Lower leg skin (tissue), 4 donors: ENCODE results near the gene SNX12. TPM values are rescaled to one million over a fixed set of nuclear protein-coding genes. Genes with fewer than 3 reads are reported as not detected.

Experiments used
- DNase-seq, 2 donors: peaks; one replicate each; pipeline ENCODE4 v3.0.0-alpha.2; 2019; ENCODE audit warnings: low spot score in 2 of 2
- H3K4me3 ChIP-seq: fragments of 200-600 bp; sonication (generic); 2 replicates; pipeline ENCODE4 v1.5.1; 2017; ENCODE audit warnings: mild to moderate bottlenecking, low read depth; ENCODE audit not compliant: poor library complexity, severe bottlenecking
- CTCF ChIP-seq, 3 donors: fragments of 450-650 bp; IDR thresholded peaks; one replicate each; pipeline ENCODE4 v1.5.1; 2016; ENCODE audit warnings: antibody characterized with exemption in 3 of 3, mild to moderate bottlenecking in 3 of 3, moderate library complexity in 2 of 3
- POLR2A ChIP-seq, 2 donors: fragments of 450-650 bp; IDR thresholded peaks; one replicate each; pipeline ENCODE4 v1.6.1; 2016 to 2017; ENCODE audit warnings: antibody characterized with exemption in 2 of 2, mild to moderate bottlenecking in 1 of 2, moderate library complexity in 1 of 2
- WGBS, 2 donors: methylation state at CpG; one replicate each; pipeline ENCODE4 v1.1.5; 2018; 5-methylcytosine and 5-hydroxymethylcytosine counted together
- intact Hi-C: fragments of 100-400 bp; cut with DNase I; formaldehyde crosslinking; loops from one replicate; pipeline ENCODE4 v1.15.0; 2023; ENCODE audit warnings: low total_unique reads
- total RNA-seq, 4 donors: library from RNA; depleted of rRNA; stranded (reverse); fragments of >200 nt; gene quantifications; one replicate each; pipeline ENCODE4 v1.1.0, GENCODE V29; 2016

Gene SNX12
- total RNA-seq, result 100 to 1,000 TPM in 1 of 4 donors, 10 to 100 TPM in 3; 55.0 to 102 (median 70.4) TPM

DNA sequence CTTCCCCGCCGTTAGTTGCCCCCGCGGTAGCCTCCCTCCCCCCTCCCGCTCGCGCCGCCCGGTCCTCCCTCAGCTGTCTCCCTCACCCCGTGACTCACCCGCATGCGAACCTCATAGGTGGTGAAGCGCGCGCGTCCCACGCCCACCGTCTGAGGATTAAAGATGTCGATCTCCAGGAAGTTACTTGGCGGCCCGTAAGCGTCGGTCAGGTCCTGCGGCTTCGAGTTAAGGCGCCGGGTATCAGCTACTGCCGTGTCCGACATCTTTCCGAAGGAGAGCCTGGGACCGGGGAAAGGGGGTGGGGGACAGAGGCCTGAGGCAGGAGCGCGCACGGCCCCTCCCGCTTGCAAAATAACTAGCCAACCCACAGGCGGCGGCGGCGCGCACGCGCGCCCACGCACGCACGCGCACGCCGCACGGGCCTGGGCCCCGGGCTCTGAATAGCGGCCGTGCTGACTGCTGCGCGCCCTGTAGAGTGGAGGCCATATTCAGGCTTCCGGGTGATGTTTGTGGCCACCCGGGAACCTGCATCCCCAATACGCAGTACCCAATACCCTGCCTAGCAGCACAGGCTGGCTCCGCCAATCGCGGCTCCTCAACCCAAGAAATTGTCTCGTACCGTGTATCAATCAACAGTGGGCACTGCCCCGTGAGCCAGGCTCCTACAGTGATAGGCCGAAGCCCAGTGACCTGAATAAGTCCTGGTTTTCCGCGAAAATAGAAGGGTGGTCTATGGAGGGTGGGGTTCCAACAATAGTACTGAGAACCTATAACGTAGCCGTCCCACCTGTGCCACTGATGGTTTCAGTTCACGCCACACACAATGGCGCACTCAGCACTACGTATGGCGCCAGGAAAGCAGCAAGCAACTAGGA lies at the start of gene SNX12:
Gene SNX12, minus strand, starts transcription at position 291 of the 875 bp plus-strand sequence. Its CDS starts 28 bp downstream, at position 263.
- no peak for TF ChIP-seq POLR2A (IDR thresholded peaks at IDR 0.05)
- TF ChIP-seq CTCF (IDR thresholded peaks at IDR 0.05), result peak in 1 of 3 donors; percentile 93
- WGBS, 2 donors, result 2 to 39% methylated on average over 12 to 71 of the region's 73 CpGs
- peak; percentile 90 to 97 for DNase-seq
- intact Hi-C loops, result no loop called here
- peak within 1 kb of the TSS; percentile 56 for H3K4me3 ChIP-seq

- 83 to 88% methylated on average over 10 of the region's 10 CpGs for WGBS, 2 donors
- no peak overlapping the region for H3K4me3 ChIP-seq
- no peak for TF ChIP-seq POLR2A (IDR thresholded peaks at IDR 0.05)
- no peak for TF ChIP-seq CTCF (IDR thresholded peaks at IDR 0.05)
- DNase-seq, result no peak
- intact Hi-C loops, result no loop called here
Observed at GRCh38 chrX:71117358-71117757, 49.2 kb upstream of the SNX12 start.

DNA sequence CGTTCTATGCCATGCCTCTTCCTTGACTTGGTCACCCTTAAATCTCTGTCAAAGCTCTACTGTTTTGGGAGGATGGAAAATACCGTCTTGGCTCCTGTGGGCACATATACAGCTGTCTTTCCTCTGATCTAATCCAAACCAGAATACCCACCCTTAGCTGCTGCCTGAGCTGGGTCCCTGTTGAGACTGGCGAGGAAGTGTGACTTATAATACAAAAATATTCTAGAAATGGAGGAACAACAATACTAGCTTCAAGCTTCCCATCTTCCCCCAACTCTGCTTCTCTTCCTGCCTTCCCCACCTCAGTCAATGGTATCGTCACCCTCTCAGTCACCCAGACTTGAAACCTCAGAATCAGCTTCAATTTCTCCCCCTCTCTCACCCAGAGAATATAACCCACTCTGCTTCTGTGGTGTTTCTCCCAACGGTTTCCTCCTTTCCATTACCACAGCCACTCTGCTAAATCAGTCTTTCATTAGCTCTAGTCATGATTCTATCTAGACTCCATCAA lies 43.8 kb upstream of the SNX12 start:
- no peak for TF ChIP-seq CTCF (IDR thresholded peaks at IDR 0.05)
- TF ChIP-seq POLR2A (IDR thresholded peaks at IDR 0.05), result no peak
- WGBS, 2 donors, result 40 to 57% methylated on average over 5 of the region's 5 CpGs
- no peak overlapping the region for H3K4me3 ChIP-seq
- intact Hi-C loops, result no loop called here
- no peak for DNase-seq

DNA sequence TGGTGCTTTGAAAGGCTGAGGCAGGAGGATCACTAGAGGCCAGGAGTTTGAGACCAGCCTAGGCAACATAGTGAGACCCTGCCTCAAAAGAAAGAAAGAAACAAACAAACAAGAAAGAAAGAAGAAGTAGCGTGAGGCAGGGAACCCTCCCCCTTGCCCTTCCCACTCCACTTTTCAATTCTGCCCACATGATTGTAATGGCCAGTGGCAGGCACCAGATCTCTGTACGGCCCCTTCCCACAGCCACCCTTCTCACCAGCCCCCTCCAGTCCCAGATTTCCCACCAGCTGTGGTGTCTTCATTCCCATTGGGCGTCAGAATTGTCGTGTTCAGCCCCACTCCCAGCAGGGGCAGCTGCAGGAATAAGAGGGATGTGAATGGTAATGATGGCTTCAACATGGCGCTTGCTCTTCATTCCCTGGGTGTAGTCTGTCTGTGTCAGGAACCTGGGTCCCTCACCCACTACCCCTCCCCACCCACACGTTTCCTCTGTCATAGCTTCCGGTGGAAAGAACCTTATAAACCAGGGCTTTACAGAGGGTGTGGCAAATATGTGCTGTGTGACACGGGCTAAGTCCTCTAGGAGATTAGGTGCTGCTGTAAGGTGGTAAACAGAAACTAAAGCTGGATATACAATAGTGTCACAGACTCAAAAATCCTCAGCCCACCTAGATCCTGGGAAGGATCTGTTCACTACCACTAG lies 43.2 kb upstream of the SNX12 start, which contains the start of gene IL2RG:
Gene IL2RG, minus strand, starts transcription at position 437 of the 703 bp plus-strand sequence. Its CDS starts 38 bp downstream, at position 399.
- intact Hi-C loops, result no loop called here
- no peak for DNase-seq
- 54 to 65% methylated on average over 8 of the region's 8 CpGs for WGBS, 2 donors
- TF ChIP-seq POLR2A (IDR thresholded peaks at IDR 0.05), result no peak
- TF ChIP-seq CTCF (IDR thresholded peaks at IDR 0.05), result no peak
- H3K4me3 ChIP-seq, result no peak within 1 kb of the TSS

DNA sequence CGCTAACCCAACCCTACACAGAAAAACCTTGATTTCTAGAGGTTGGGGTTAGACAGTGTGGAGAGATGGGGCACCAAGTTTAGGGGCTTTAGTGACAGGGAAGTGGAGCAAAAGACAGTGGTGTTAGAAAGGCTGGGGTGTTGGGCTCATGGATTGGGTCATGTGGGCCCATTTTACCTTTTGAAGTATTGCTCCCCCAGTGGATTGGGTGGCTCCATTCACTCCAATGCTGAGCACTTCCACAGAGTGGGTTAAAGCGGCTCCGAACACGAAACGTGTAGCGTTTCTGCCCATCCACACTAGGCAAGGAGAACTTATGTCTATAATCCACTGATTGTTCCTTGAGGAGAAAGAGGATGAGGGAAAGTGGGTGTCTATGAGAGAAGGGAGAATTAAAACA lies 40.9 kb upstream of the SNX12 start:
- no peak overlapping the region for H3K4me3 ChIP-seq
- WGBS, 2 donors, result 84 to 89% methylated on average over 6 of the region's 6 CpGs
- intact Hi-C loops, result no loop called here

More for the DNA sequence above, 40.9 kb upstream of the SNX12 start:
- no peak for DNase-seq
- TF ChIP-seq CTCF (IDR thresholded peaks at IDR 0.05) (no peak), POLR2A (IDR thresholded peaks at IDR 0.05) (no peak)
